Heart left ventricle (tissue), 16 donors: ENCODE measurements around the gene MGMT. TPM values are rescaled to one million over a fixed set of nuclear protein-coding genes. Genes with fewer than 3 reads are reported as not detected.

Source experiments
- ATAC-seq, 4 donors: fragments of 200-7000 bp; cut with Tn5 transposase; one replicate each; pipeline ENCODE4 v1.9.1; 2020 to 2022; ENCODE audit warnings: moderate library complexity in 4 of 4, mild to moderate bottlenecking in 3 of 4, moderate number of reproducible peaks in 1 of 4
- DNase-seq, 5 donors: peaks; one replicate each; pipeline ENCODE4 v3.0.0-alpha.2; 2020
- H3K27ac ChIP-seq, 12 donors: fragments of 200-600 bp; sonication (generic) in 4 of 12; one replicate each; pipeline versions ENCODE4 v1.5.0 to v1.8.0; 2016 to 2022; ENCODE audit warnings: mild to moderate bottlenecking in 2 of 12
- H3K27me3 ChIP-seq, 9 donors: fragments of 200-600 bp; sonication (generic) in 2 of 9; one replicate each; pipeline versions ENCODE4 v1.5.1 to v1.8.0; 2016 to 2022; ENCODE audit warnings: mild to moderate bottlenecking in 3 of 9
- H3K36me3 ChIP-seq, 9 donors: fragments of 200-600 bp; sonication (generic) in 2 of 9; one replicate each; pipeline versions ENCODE4 v1.5.0 to v1.8.0; 2018 to 2022; ENCODE audit warnings: mild to moderate bottlenecking in 2 of 9
- H3K4me1 ChIP-seq, 12 donors: fragments of 200-600 bp; sonication (generic) in 4 of 12; one replicate each; pipeline versions ENCODE4 v1.5.0 to v1.8.0; 2016 to 2022; ENCODE audit warnings: mild to moderate bottlenecking in 3 of 12
- H3K4me3 ChIP-seq, 12 donors: fragments of 200-600 bp; sonication (generic) in 4 of 12; one replicate each; pipeline versions ENCODE4 v1.5.0 to v1.8.0; 2017 to 2022; ENCODE audit warnings: mild to moderate bottlenecking in 9 of 12, moderate library complexity in 4 of 12
- H3K9me3 ChIP-seq, 12 donors: fragments of 200-600 bp; sonication (generic) in 4 of 12; one replicate each; pipeline versions ENCODE4 v1.5.0 to v1.8.0; 2016 to 2022; ENCODE audit warnings: mild to moderate bottlenecking in 1 of 12
- POLR2A ChIP-seq, 2 donors: fragments of 450-650 bp; IDR thresholded peaks; one replicate each; pipeline ENCODE4 v1.6.1; 2017; ENCODE audit warnings: antibody characterized with exemption in 2 of 2, mild to moderate bottlenecking in 2 of 2, moderate library complexity in 2 of 2
- WGBS, 4 donors: extraction: QIAGEN DNeasy Blood & Tissue Kit in 2 of 4; methylation state at CpG; one replicate each; pipeline versions ENCODE4 v1.1.5 to v1.1.7; 2013 to 2018; 5-methylcytosine and 5-hydroxymethylcytosine counted together
- intact Hi-C, 10 donors: fragments of 100-400 bp; cut with DNase I; formaldehyde crosslinking; loops; one replicate each; pipeline versions ENCODE4 v1.11.1 to v1.14.2; 2022
- polyA plus RNA-seq, 2 donors: library from polyadenylated mRNA; stranded (reverse); fragments of 200-250 nt; gene quantifications; one replicate each; pipeline ENCODE4 v1.2.3, GENCODE V29; 2013
- total RNA-seq, 9 donors: library from RNA; depleted of rRNA in 2 of 9; stranded (reverse); fragments of >200 nt in 2 of 9; fragmentation: NEBNext Ultra II Directional in 3 of 9; extraction: Animal tissue kit (Norgen Biotek cat#: 25700) in 3 of 9; gene quantifications; one replicate each; pipeline versions ENCODE4 v1.1.0 to v1.2.4, GENCODE V29; 2016 to 2023
- TF ChIP-seq, protein P1 (sequence below), 12 donors: fragments of 200-600 bp; sonication (generic) in 4 of 12; IDR thresholded peaks; one replicate each; pipeline versions ENCODE4 v1.5.0 to v1.8.0; 2018 to 2022; ENCODE audit warnings: antibody characterized with exemption in 12 of 12, mild to moderate bottlenecking in 5 of 12
- donor health status: ischemic (EF 13 %, LVEDD 7.1; RV severe dilation, severe dysfunction).
- donor health status: healthy with polysubstance abuse.
- donor health status: DM: no; HTN: yes; CAD: no.
- donor health status: DM: no; HTN: no; CAD: no.
- donor health status: ischemic (EF 25% LVEDD 6.9; RV normal size, moderate dysfunction).
- donor health status: ischemic (EF 25% LVEDD 5.7; RV mildly dilated, moderate dysfunction).
- donor health status: healthy.
- donor health status: DM: yes; HTN: yes; CAD: no.
- donor health status: ischemic (EF 35%, LVEDD 5.7; RV mildly dilated, moderate dysfunction).
- donor health status: nonischemic (EF 11% LVEDD 7.7; RV severe dilation, severe dysfunction).
- donor health status: DM: yes; HTN: yes; CAD: no.
- donor health status: PGD.
- donor health status: ischemic (EF 29% LVEDD 5.4; RV normal size, mild dysfunction).
- donor health status: nonischemic (EF 23%, LVEDD 6.1; RV moderate dilation, normal function).

MGMT gene
- total and polyA plus RNA-seq, 11 donors = 6.2 to 25.3 (median 11.6) TPM

DNA sequence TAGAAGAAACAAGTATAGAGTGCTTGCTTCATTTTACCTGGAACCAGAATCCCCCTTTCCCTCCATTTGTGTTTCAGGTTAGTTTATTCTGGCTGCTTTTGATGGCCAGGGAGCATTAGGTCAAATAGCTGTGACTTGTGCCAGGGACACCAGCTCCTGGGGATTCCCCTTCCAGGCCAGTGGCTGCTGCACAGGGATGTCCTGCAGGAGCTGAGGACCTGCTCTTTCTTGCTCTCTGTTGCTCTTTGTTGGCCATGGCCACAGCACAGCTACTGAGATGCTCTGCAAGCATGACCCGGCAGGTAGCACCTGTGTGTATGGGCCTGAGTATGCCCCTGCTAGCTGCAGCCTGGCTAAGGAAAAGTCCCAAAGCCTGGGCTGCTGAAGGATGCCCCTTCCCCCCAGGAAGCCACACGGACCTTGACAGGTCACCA lies 288.1 kb downstream of the MGMT start:
- Histone ChIP-seq H3K27me3 (no peaks in the 10 kb centered on the region), H3K9me3 (peaks cover 0 to 38% (median 10%) of the 10 kb centered on the region in 12 donors), H3K36me3 (peaks cover 0 to 9% (median 0%) of the 10 kb centered on the region in 9 donors), H3K27ac (no peak overlapping the region), H3K4me1 (peaks cover 0 to 14% (median 0%) of the 10 kb centered on the region in 12 donors), H3K4me3 (no peak overlapping the region)
- DNase-seq (no peak), ATAC-seq (no peak)
- 71 to 93% (median 81%) methylated on average over 2 of the region's 2 CpGs for WGBS, 4 donors
- TF ChIP-seq, protein P1, sequence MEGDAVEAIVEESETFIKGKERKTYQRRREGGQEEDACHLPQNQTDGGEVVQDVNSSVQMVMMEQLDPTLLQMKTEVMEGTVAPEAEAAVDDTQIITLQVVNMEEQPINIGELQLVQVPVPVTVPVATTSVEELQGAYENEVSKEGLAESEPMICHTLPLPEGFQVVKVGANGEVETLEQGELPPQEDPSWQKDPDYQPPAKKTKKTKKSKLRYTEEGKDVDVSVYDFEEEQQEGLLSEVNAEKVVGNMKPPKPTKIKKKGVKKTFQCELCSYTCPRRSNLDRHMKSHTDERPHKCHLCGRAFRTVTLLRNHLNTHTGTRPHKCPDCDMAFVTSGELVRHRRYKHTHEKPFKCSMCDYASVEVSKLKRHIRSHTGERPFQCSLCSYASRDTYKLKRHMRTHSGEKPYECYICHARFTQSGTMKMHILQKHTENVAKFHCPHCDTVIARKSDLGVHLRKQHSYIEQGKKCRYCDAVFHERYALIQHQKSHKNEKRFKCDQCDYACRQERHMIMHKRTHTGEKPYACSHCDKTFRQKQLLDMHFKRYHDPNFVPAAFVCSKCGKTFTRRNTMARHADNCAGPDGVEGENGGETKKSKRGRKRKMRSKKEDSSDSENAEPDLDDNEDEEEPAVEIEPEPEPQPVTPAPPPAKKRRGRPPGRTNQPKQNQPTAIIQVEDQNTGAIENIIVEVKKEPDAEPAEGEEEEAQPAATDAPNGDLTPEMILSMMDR (IDR thresholded peaks at IDR 0.05) = no peak
- no peak for TF ChIP-seq POLR2A (IDR thresholded peaks at IDR 0.05)
- intact Hi-C loops = no loop called here

GRCh38 chr10:129755621-129756020 lies 288.6 kb downstream of the MGMT start:
- Histone ChIP-seq H3K27ac (no peak overlapping the region), H3K27me3 (no peaks in the 10 kb centered on the region), H3K36me3 (peaks cover 0 to 10% (median 0%) of the 10 kb centered on the region in 9 donors), H3K4me1 (peaks cover 0 to 14% (median 0%) of the 10 kb centered on the region in 12 donors), H3K4me3 (no peak overlapping the region), H3K9me3 (peaks cover 0 to 34% (median 9%) of the 10 kb centered on the region in 12 donors)
- ATAC-seq = no peak
- DNase-seq = no peak
- TF ChIP-seq POLR2A (IDR thresholded peaks at IDR 0.05) = no peak
- TF ChIP-seq, protein P1 (IDR thresholded peaks at IDR 0.05) = no peak
- intact Hi-C loops = no loop called here
- WGBS, 4 donors = 91 to 97% (median 95%) methylated on average over 6 to 9 of the region's 9 CpGs

GRCh38 chr10:129756912-129757901 lies 290.2 kb downstream of the MGMT start:
- Histone ChIP-seq H3K4me1 (peaks cover 0 to 14% (median 0%) of the 10 kb centered on the region in 12 donors), H3K27me3 (no peaks in the 10 kb centered on the region), H3K9me3 (peaks cover 0 to 18% (median 7%) of the 10 kb centered on the region in 12 donors), H3K27ac (peak overlapping the region in 1 of 12 donors; percentile 17), H3K36me3 (peaks cover 0 to 10% (median 0%) of the 10 kb centered on the region in 9 donors), H3K4me3 (peak overlapping the region in 9 of 12 donors; percentile 10 to 42 (median 24))
- intact Hi-C loops = no loop called here
- TF ChIP-seq, protein P1 (IDR thresholded peaks at IDR 0.05) = no peak
- no peak for TF ChIP-seq POLR2A (IDR thresholded peaks at IDR 0.05)
- ATAC-seq (peak in 3 of 4 donors; percentile 24 to 54 (median 52)), DNase-seq (peak in 3 of 5 donors; percentile 11 to 39 (median 18))
- 44 to 55% (median 51%) methylated on average over 21 of the region's 21 CpGs for WGBS, 4 donors
